HG03103 (cell line): ENCODE data around the gene TIMM8A.
A peak's percentile ranks its signal among the peaks of the same experiment; 100 is the strongest.

Experiments used
- ATAC-seq: cut with Tn5 transposase; IDR thresholded peaks from one replicate; pipeline ENCODE4 v1.9.1; 2021; ENCODE audit warnings: low read depth; ENCODE audit not compliant: unreplicated experiment

The TIMM8A gene, protein sequence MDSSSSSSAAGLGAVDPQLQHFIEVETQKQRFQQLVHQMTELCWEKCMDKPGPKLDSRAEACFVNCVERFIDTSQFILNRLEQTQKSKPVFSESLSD

GRCh38 chrX:101348452-101349192, at the start of gene TIMM8A:
TIMM8A (minus strand) TSS chrX:101348742; CDS start chrX:101348664, 78 bp downstream.
- peak; percentile 90 for ATAC-seq

DNA sequence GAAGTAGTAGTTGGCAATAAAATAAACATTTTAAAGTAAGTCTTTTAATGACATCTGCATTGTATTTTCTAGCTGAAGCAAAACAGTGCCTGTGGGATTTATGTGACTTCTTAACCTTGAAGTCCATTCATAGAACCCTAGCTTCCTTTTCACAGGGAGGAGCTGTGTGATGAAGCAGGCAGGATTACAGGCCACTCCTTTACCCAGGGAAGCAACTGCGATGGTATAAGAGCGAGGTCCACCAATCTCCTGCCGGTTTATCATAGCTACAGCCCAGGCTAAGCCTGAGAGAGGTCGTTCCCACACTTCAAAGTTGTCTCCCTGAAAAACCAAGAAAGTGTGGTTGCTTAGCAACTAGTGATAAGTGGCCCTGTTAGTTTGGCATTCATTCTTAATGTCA, 49.2 kb upstream of the TIMM8A start:
- no peak for ATAC-seq

DNA sequence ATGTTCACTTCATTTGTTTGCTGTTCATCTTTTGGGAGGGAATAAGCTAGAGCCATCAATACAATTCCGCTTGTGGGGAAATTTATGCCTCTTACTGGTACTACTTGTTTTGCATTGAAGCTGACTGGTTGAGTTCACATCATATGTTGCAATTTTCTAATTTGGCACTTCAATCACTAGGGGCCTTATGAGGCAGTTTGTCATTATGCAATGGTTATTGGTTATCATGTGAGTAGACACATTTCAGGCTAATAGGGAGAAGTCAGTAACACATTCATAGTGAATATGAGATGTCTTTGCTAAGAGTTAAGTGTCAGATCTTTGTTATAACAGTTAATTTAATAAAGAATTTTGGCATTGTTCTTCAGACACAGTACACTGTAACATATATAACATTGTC, 47.2 kb upstream of the TIMM8A start:
- no peak for ATAC-seq

DNA sequence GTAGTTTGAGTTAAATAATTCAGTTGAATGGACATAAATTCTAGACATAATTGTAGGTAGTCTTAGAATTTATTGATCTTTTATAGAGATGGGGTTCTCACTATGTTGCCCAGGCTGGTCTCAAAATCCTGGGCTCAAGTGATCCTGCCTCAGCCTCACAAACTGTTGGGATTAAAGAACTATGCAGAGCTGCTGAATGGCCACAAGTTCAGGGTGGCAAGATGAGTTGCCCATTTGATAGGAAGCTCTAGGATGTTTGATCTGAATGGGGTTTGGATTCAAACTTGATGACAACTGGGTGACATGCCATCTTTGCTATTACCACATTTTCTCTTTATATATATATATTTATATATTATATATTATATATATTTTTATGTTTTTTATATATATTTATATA, 45.8 kb upstream of the TIMM8A start:
- ATAC-seq: no peak

GRCh38 chrX:101393530-101394305, 45.2 kb upstream of the TIMM8A start:
- ATAC-seq: no peak

DNA sequence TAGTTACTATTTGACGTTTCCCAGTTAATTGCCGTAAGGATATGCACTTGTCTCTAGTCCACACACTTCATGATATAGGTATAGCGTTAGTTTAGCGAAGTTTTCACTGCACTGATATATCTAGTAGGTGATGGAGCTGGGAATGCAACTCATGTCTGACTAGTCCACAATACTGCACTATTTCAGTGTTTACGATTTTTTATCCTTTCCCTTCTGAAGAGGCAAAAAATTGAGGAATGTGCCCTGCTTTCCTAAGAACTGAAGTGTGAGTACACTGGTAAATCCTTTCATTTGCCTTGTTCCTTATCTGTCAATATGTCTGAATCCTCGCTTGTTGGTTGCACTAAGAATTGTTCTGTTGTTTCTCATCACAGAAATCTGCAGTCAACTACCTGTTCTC, 43.3 kb upstream of the TIMM8A start:
- no peak for ATAC-seq

GRCh38 chrX:101390664-101391525, 42.4 kb upstream of the TIMM8A start, which contains the start of gene RPL36A:
RPL36A (plus strand) TSS chrX:101391011; CDS start chrX:101391044, 33 bp downstream.
- peak; percentile 67 for ATAC-seq

- no peak for ATAC-seq
These were observed 40.1 kb upstream of the TIMM8A start for GRCh38 chrX:101388604-101389003.

DNA sequence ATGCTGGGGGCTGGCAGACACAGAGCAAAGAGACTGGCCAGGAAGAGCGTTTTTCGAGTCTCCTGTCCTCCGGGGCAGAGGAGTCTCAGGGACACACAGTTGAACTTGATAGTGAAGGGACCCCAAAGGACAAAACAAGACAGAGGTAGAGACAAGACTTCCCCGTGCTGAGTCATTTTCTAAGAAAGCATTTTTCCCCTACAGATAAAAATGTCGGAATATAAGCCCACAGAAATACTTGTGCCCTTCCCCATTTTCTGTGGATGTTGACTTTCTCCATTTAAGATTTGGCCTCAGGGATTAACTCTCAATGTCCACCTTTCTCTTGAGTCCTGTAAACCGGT, 38.0 kb upstream of the TIMM8A start:
- ATAC-seq: no peak

GRCh38 chrX:101385795-101386541, 37.4 kb upstream of the TIMM8A start, which contains the start of gene BTK:
BTK (minus strand) TSS chrX:101386191; CDS start chrX:101375284, 10,907 bp downstream.
- ATAC-seq: peak; percentile 69

GRCh38 chrX:101385026-101385684, 36.6 kb upstream of the TIMM8A start:
- ATAC-seq: no peak

DNA sequence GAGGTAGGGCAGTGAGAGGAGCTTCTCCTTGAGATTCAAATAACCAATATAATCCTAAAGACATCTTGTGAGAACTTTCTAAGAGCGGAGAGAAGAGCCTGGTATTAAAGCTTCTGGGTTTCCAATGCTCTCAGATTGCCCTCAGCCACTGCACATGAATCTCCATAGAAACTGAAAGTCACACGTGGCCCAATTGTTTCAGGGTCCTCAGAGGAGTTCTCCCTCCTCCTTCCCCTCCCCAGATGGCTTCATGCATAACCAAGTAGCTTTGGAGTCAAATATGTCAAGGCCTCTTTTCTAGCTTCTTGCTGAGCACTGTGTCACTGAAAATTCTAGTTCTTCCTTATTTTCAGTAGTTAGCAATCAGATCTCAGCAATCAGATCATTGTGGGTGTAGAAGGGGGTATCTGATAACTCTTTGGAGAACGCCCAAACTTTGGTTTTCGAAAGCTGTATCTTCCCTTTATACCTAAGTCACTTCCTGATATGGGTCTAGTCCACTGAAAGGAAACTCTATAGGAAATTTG, 35.2 kb upstream of the TIMM8A start:
- peak; percentile 62 for ATAC-seq

- peak; percentile 56 for ATAC-seq
These were observed 29.0 kb upstream of the TIMM8A start for GRCh38 chrX:101377547-101377946.

DNA sequence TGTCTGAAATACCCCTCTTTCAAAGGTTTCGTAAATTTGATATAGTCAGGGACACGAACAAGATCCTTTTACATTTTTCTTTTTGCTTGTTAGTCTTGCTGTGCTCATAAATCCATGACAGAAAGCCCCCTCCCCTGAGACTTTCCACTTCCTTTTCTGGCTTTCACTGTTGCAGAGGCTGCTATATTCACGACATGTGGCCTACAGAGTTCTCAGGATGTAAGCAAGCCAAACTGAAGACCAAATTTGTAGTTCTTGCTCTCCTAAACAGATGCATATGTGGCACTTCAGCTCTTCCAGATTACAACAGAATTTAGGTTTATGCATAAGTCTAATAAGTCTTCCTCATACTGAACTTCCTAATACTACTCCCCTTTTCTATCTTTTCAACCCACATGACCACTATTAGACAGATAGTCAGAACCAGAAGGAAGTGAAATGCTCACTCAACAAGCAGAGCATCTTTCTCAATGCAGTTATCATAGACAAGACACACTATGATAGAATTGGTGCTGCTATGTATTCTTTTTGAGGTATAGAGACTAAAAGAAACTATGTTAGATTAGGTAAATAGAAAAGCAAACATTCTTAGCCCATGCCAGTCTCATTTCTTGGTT, 22.5 kb upstream of the TIMM8A start:
- peak; percentile 66 for ATAC-seq

- no peak for ATAC-seq
These were observed 21.1 kb upstream of the TIMM8A start for GRCh38 chrX:101369687-101370086.

- ATAC-seq: no peak
These were observed 20.3 kb upstream of the TIMM8A start for GRCh38 chrX:101368800-101369199.

DNA sequence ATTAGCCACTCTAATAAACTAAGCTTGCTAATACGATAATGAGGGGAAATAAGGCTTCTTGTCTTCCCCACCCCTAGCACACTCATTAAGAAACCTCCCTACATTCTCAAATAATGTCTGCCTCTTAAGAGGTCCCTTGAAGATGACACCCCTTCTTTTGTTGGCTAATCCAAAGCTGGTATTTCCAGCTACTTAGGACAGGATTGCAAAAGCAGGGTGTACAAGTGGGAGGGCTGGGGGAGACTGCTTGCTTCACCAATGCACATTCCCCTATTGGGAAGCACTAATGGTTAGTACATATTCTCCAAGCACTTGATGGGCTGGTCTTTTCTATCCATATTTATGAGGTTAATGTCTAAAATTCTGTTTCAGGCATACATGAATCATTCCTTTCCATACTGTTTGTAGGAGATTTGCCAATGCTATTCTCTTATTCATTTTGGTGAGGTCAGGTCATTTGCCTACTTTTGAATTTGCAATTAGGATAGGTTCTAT, 16.8 kb upstream of the TIMM8A start:
- ATAC-seq: no peak

DNA sequence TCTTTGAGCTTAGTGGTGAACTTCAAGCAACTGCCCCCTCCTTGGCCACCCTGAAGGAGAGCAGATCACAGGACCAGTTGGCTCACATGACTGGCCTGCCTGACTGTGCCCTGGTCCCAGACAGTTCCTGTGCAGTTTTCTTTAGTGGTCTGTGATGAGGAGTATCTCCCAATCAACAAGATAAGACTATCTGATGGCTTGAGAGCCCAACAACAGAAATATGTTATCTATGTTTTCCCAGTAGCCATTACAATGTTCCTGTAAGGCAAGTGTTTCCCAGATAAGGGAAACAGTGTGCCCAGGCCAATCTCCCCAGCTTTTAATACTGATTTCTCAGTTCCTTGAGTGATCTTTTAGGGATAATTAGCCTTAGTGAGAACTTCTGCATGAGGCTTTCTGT, 14.2 kb upstream of the TIMM8A start:
- no peak for ATAC-seq

- ATAC-seq: no peak
These were observed 13.6 kb upstream of the TIMM8A start for GRCh38 chrX:101362116-101362515.
